Mesenchymal stem cell (in vitro differentiated cells and primary cell): ENCODE data around the gene MYO9B.

Source experiments
- DNase-seq: peaks from one replicate; pipeline ENCODE4 v3.0.0-alpha.2; 2013
- H2AFZ ChIP-seq: one replicate; pipeline ENCODE4 v1.6.1; 2013; ENCODE audit warnings: low read depth, mild to moderate bottlenecking, control low read depth, inconsistent platforms, low read length, moderate library complexity
- H2AK5ac ChIP-seq: 2 replicates; pipeline ENCODE4 v1.6.1; 2013; ENCODE audit warnings: low read length, moderate library complexity, mild to moderate bottlenecking, inconsistent platforms; ENCODE audit not compliant: severe bottlenecking
- H2BK120ac ChIP-seq: one replicate; pipeline ENCODE4 v1.6.1; 2013; ENCODE audit warnings: low read depth, mild to moderate bottlenecking, inconsistent platforms, low read length, moderate library complexity
- H2BK12ac ChIP-seq, 2 experiments: one replicate each; pipeline ENCODE4 v1.6.1; 2013; ENCODE audit warnings: inconsistent platforms in 2 of 2, low read length in 2 of 2, mild to moderate bottlenecking in 2 of 2, moderate library complexity in 2 of 2, control low read depth in 1 of 2
- H2BK15ac ChIP-seq: one replicate; pipeline ENCODE4 v1.6.1; 2013; ENCODE audit warnings: mild to moderate bottlenecking, low read depth, inconsistent platforms; ENCODE audit not compliant: poor library complexity, severe bottlenecking
- H2BK5ac ChIP-seq: 2 replicates; pipeline ENCODE4 v1.6.1; 2013; ENCODE audit warnings: low read depth, mild to moderate bottlenecking, low read length, control low read depth, inconsistent platforms; ENCODE audit not compliant: poor library complexity, severe bottlenecking
- H3K14ac ChIP-seq, 2 experiments: one replicate each; pipeline ENCODE4 v1.6.1; 2013; ENCODE audit warnings: inconsistent platforms in 2 of 2, low read length in 2 of 2, control low read depth in 1 of 2, mild to moderate bottlenecking in 1 of 2, moderate library complexity in 1 of 2
- H3K18ac ChIP-seq, 2 experiments: one replicate each; pipeline ENCODE4 v1.6.1; 2013; ENCODE audit warnings: inconsistent platforms in 2 of 2, low read length in 2 of 2, control low read depth in 1 of 2, low read depth in 1 of 2, mild to moderate bottlenecking in 1 of 2
- H3K23ac ChIP-seq, 2 experiments: one replicate each; pipeline ENCODE4 v1.6.1; 2013; ENCODE audit warnings: inconsistent platforms in 2 of 2, low read length in 2 of 2, mild to moderate bottlenecking in 2 of 2, moderate library complexity in 2 of 2, control low read depth in 1 of 2
- H3K27ac ChIP-seq: 2 replicates; pipeline ENCODE4 v1.5.1; 2013; ENCODE audit warnings: mild to moderate bottlenecking, moderate library complexity, low read length, control low read depth, inconsistent platforms; ENCODE audit not compliant: poor library complexity, severe bottlenecking
- H3K27me3 ChIP-seq, 2 experiments: 2 replicates each; pipeline versions ENCODE4 v1.6.1 to v1.7.0; 2013; ENCODE audit warnings: low read length in 2 of 2, mild to moderate bottlenecking in 2 of 2, moderate library complexity in 2 of 2, control low read depth in 1 of 2, inconsistent platforms in 1 of 2; ENCODE audit not compliant: control insufficient read depth in 1 of 2, insufficient read depth in 1 of 2
- H3K36me3 ChIP-seq, 2 experiments: 2 replicates each; pipeline versions ENCODE4 v1.6.1 to v1.7.0; 2013; ENCODE audit warnings: low read length in 2 of 2, control low read depth in 1 of 2, inconsistent platforms in 1 of 2, low read depth in 1 of 2, mild to moderate bottlenecking in 1 of 2; ENCODE audit not compliant: insufficient read depth in 2 of 2, control insufficient read depth in 1 of 2
- H3K4ac ChIP-seq, 2 experiments: one replicate each; pipeline ENCODE4 v1.6.1; 2013; ENCODE audit warnings: inconsistent platforms in 2 of 2, low read length in 2 of 2, mild to moderate bottlenecking in 2 of 2, moderate library complexity in 2 of 2, control low read depth in 1 of 2, low read depth in 1 of 2
- H3K4me1 ChIP-seq: 2 replicates; pipeline ENCODE4 v1.6.1; 2013; ENCODE audit warnings: low read depth, low read length, control low read depth; ENCODE audit not compliant: control insufficient read depth, insufficient read depth
- H3K4me2 ChIP-seq: 2 replicates; pipeline ENCODE4 v1.6.1; 2013; ENCODE audit warnings: low read length, mild to moderate bottlenecking, inconsistent platforms; ENCODE audit not compliant: poor library complexity, severe bottlenecking
- H3K4me3 ChIP-seq, 2 experiments: 2 replicates each; pipeline versions ENCODE4 v1.5.1 to v1.7.0; 2013; ENCODE audit warnings: low read length in 2 of 2, mild to moderate bottlenecking in 2 of 2, control low read depth in 1 of 2, low read depth in 1 of 2; ENCODE audit not compliant: insufficient read depth in 1 of 2
- H3K79me1 ChIP-seq: replicated peaks from 2 replicates; pipeline ENCODE4 v1.6.1; 2013; ENCODE audit warnings: mild to moderate bottlenecking, control low read depth, low read length, inconsistent platforms; ENCODE audit not compliant: poor library complexity, severe bottlenecking
- H3K9ac ChIP-seq: 2 replicates; pipeline ENCODE4 v1.7.0; 2013; ENCODE audit warnings: mild to moderate bottlenecking, low read length, moderate library complexity
- H3K9me3 ChIP-seq: 2 replicates; pipeline ENCODE4 v1.7.0; 2013; ENCODE audit warnings: mild to moderate bottlenecking, low read length; ENCODE audit not compliant: control insufficient read depth
- H4K8ac ChIP-seq: one replicate; pipeline ENCODE4 v1.6.1; 2013; ENCODE audit warnings: inconsistent platforms, mild to moderate bottlenecking, low read length, moderate library complexity
- H4K91ac ChIP-seq: one replicate; pipeline ENCODE4 v1.6.1; 2013; ENCODE audit warnings: mild to moderate bottlenecking, low read length, inconsistent platforms
- WGBS: methylation state at CpG from one replicate; pipeline ENCODE4 v1.1.7; 2013; ENCODE audit warnings: mixed read lengths; 5-methylcytosine and 5-hydroxymethylcytosine counted together

MYO9B gene

DNA sequence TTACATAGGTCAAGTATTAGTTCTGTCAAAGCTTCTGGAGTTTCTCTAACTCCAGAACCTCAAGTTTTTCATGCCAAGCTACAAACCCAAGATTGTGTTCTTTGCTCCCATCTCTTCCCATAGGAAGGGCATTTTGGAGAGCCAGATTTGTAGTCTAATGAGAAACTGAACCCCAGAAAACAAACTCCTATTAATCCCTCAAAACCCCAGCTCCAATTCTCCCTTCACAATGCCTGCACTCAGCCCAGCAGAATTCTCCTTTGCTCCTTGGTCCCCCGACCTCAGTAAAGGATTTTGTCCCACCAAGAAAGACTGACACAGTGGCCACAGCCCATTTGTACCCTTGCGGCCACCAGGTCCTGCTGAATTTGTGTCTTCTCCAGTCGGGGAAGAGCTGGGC is 180.6 kb downstream of the MYO9B start:
- DNase-seq = no peak
- Histone ChIP-seq H3K18ac (no peak overlapping the region), H3K14ac (no peak overlapping the region), H2BK120ac (no peak overlapping the region), H3K4me3 (no peak overlapping the region), H3K4me2 (no peak overlapping the region), H2AK5ac (no peak overlapping the region), H3K4ac (no peak overlapping the region), H3K36me3 (no peaks in the 10 kb centered on the region), H2AFZ (no peak overlapping the region), H2BK5ac (no peak overlapping the region), H3K27ac (no peak overlapping the region), H4K91ac (no peak overlapping the region), H3K27me3 (peaks cover 0 to 13% of the 10 kb centered on the region in 2 experiments), H4K8ac (no peak overlapping the region), H3K23ac (no peak overlapping the region), H2BK12ac (no peak overlapping the region), H3K9me3 (peaks cover 10% of the 10 kb centered on the region), H2BK15ac (no peak overlapping the region), H3K79me1 (no peaks in the 10 kb centered on the region), H3K9ac (no peak overlapping the region), H3K4me1 (peaks cover 5% of the 10 kb centered on the region)
- 90% methylated on average over 3 of the region's 3 CpGs for WGBS

DNA sequence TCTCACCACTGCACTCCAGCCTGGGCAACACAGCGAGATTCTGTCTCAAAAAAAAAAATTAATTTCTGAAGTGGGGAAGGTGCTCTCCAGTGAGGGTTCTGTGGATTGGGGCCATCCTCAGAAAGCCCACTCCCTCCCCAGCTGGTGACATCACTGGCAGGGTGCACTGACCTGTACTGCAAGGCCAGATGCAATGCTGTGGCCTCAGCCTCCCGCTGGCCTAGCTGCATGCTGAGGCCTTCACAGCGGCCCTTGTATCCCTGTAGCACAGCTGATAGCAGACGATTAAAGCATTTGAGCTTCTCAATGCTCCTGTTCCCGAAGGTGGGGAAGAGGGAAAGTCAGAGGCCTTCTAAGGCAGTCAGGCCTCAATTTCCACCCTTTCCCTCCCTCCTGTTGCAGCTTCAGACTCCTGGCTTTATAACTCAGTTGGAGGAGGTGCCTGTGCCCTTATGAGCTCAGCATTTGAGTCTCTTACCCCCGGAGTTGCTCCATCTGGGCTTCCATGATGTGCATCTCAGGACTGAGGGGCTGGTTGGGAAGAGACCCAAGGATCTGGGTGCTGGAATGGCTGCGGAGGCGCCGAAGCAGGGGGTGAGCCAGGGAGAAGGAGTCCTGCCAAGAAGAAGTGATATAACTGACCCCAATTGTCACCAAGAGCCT is 183.7 kb downstream of the MYO9B start:
- Histone ChIP-seq H3K4me1 (peaks cover 5% of the 10 kb centered on the region), H3K27ac (no peak overlapping the region), H3K27me3 (peaks cover 0 to 13% of the 10 kb centered on the region in 2 experiments), H2BK120ac (no peak overlapping the region), H4K8ac (peak overlapping the region; percentile 19), H3K4me2 (no peak overlapping the region), H2AFZ (no peak overlapping the region), H2BK5ac (no peak overlapping the region), H3K18ac (no peak overlapping the region), H3K79me1 (no peaks in the 10 kb centered on the region), H2BK12ac (no peak overlapping the region), H3K4me3 (no peak overlapping the region), H3K14ac (no peak overlapping the region), H3K23ac (no peak overlapping the region), H3K36me3 (no peaks in the 10 kb centered on the region), H3K9ac (no peak overlapping the region), H2BK15ac (no peak overlapping the region), H3K9me3 (peaks cover 10% of the 10 kb centered on the region), H3K4ac (no peak overlapping the region), H2AK5ac (no peak overlapping the region), H4K91ac (no peak overlapping the region)
- DNase-seq = peak; percentile 43
- WGBS = 92% methylated on average over 9 of the region's 9 CpGs

DNA sequence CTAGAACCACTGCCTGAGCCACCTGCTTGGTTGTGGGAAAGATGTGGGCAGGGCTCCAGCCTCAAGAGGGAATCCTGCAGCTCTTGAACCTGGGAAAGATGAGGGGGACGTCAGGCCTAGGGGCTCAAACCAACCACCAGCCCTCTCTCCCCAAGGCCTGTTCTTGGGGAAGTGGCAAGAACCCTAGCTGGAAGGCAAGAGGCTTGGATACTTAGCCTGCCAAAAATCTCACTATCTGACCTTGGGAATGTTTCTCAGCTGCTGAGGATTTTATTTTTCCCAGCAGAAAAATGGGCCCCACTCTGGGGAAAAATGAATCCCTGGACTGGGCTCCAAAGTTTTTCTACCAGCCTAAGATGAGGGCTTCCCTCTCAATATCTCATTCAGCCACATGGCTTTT is 184.4 kb downstream of the MYO9B start:
- H3K4ac ChIP-seq = no peak overlapping the region
- H3K4me2 ChIP-seq = no peak overlapping the region
- no peak overlapping the region for H2AK5ac ChIP-seq
- H3K79me1 ChIP-seq = no peaks in the 10 kb centered on the region
- H2BK120ac ChIP-seq = no peak overlapping the region
- no peak overlapping the region for H3K18ac ChIP-seq
- no peak overlapping the region for H3K23ac ChIP-seq
- H4K91ac ChIP-seq = no peak overlapping the region
- H2BK12ac ChIP-seq = no peak overlapping the region
- H3K27ac ChIP-seq = no peak overlapping the region
- no peak overlapping the region for H2AFZ ChIP-seq
- H3K36me3 ChIP-seq = no peaks in the 10 kb centered on the region
- no peak overlapping the region for H4K8ac ChIP-seq
- DNase-seq = no peak
- WGBS = 83% methylated on average over 1 of the region's 1 CpG
- no peak overlapping the region for H2BK5ac ChIP-seq
- H3K27me3 ChIP-seq = peaks cover 0 to 10% of the 10 kb centered on the region in 2 experiments
- no peak overlapping the region for H3K4me3 ChIP-seq
- H3K4me1 ChIP-seq = peaks cover 4% of the 10 kb centered on the region
- no peak overlapping the region for H3K9ac ChIP-seq
- no peak overlapping the region for H3K14ac ChIP-seq
- peaks cover 10% of the 10 kb centered on the region for H3K9me3 ChIP-seq
- no peak overlapping the region for H2BK15ac ChIP-seq

DNA sequence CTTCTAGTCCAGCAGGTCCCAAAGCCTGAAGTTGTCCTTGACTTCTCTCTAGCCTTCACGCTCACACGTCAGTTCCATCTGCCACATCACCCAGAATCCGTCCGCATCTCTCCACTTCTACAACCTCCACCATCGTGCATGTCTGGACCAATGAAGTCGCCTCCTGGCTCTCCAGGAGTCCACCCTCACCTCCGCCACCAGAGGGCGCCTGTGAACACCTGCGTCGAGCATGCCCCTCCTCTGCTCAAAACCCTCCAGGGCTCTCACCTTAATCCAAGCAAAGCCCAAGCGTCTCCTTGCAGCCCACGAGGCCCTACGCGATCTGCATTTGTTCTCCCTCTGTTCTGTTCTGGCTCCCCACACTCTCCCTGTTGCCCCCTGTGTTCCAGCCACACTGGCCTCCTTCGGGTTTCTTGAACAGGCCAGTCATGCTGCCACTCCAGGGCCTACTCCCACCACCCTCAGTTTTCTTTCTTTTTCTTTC is 185.3 kb downstream of the MYO9B start:
- Histone ChIP-seq H2AFZ (no peak overlapping the region), H3K27ac (no peak overlapping the region), H2BK15ac (no peak overlapping the region), H3K27me3 (peaks cover 0 to 10% of the 10 kb centered on the region in 2 experiments), H3K36me3 (no peaks in the 10 kb centered on the region), H3K4me1 (no peaks in the 10 kb centered on the region), H4K91ac (no peak overlapping the region), H3K23ac (no peak overlapping the region), H3K79me1 (no peaks in the 10 kb centered on the region), H3K9me3 (peaks cover 10% of the 10 kb centered on the region), H3K14ac (no peak overlapping the region), H2BK5ac (no peak overlapping the region), H3K4ac (no peak overlapping the region), H3K4me3 (no peak overlapping the region), H3K9ac (no peak overlapping the region), H4K8ac (no peak overlapping the region), H2AK5ac (no peak overlapping the region), H2BK12ac (no peak overlapping the region), H3K4me2 (no peak overlapping the region), H2BK120ac (no peak overlapping the region), H3K18ac (no peak overlapping the region)
- peak; percentile 71 for DNase-seq
- WGBS = 27% methylated on average over 14 of the region's 15 CpGs
